CD4-positive, alpha-beta T cell treated with Interleukin-17A for 1 hour (primary cell): ENCODE data around the gene XYLB.

ENCODE experiments used
- DNase-seq: peaks from one replicate; pipeline ENCODE4 v3.0.0-alpha.2; 2020

XYLB gene

GRCh38 chr3:38457111-38458003 is 110.8 kb downstream of the XYLB start:
- DNase-seq, result no peak

GRCh38 chr3:38458796-38459498 is 112.4 kb downstream of the XYLB start:
- DNase-seq, result no peak

GRCh38 chr3:38459499-38460048 is 113.0 kb downstream of the XYLB start:
- no peak for DNase-seq

GRCh38 chr3:38460377-38461270 is 114.0 kb downstream of the XYLB start:
- no peak for DNase-seq
